Psoas muscle (tissue), 8 donors: Measurements from ENCODE around the gene PKHD1. TPM values are rescaled to one million over a fixed set of nuclear protein-coding genes. Genes with fewer than 3 reads are reported as not detected.

ENCODE experiments used
- ATAC-seq, 4 donors: fragments of 200-7000 bp; cut with Tn5 transposase; one replicate each; pipeline ENCODE4 v1.9.1; 2020; ENCODE audit warnings: moderate library complexity in 3 of 4, mild to moderate bottlenecking in 2 of 4
- DNase-seq, 2 donors: peaks; one replicate each; pipeline ENCODE4 v3.0.0-alpha.2; 2020
- H3K27ac ChIP-seq: fragments of 200-600 bp; one replicate; pipeline ENCODE4 v1.8.0; 2022
- H3K27me3 ChIP-seq, 3 donors: fragments of 200-600 bp in 1 of 3; one replicate each; pipeline versions ENCODE4 v1.6.1 to v1.8.0; 2013 to 2022; ENCODE audit warnings: low read length in 2 of 3, mild to moderate bottlenecking in 2 of 3, moderate library complexity in 1 of 3; ENCODE audit not compliant: insufficient read depth in 3 of 3
- H3K36me3 ChIP-seq, 2 donors: fragments of 200-600 bp in 1 of 2; one replicate each; pipeline versions ENCODE4 v1.6.1 to v1.8.0; 2013 to 2022; ENCODE audit warnings: low read depth in 1 of 2, mild to moderate bottlenecking in 1 of 2, moderate library complexity in 1 of 2; ENCODE audit not compliant: insufficient read depth in 1 of 2
- H3K4me1 ChIP-seq: fragments of 200-600 bp; one replicate; pipeline ENCODE4 v1.8.0; 2022
- H3K4me3 ChIP-seq: fragments of 200-600 bp; one replicate; pipeline ENCODE4 v1.8.0; 2022; ENCODE audit warnings: mild to moderate bottlenecking
- H3K9me3 ChIP-seq: fragments of 200-600 bp; one replicate; pipeline ENCODE4 v1.8.0; 2022
- CTCF ChIP-seq: fragments of 200-600 bp; IDR thresholded peaks from one replicate; pipeline ENCODE4 v1.8.0; 2022; ENCODE audit warnings: antibody characterized with exemption
- WGBS, 3 donors: extraction: QIAGEN DNeasy Blood & Tissue Kit; methylation state at CpG; one replicate each; pipeline versions ENCODE4 v1.1.6 to v1.1.7; 2013; 5-methylcytosine and 5-hydroxymethylcytosine counted together
- intact Hi-C, 2 donors: fragments of 100-400 bp; cut with DNase I; formaldehyde crosslinking; loops; one replicate each; pipeline versions ENCODE4 v1.11.0 to v1.14.2; 2022
- polyA plus RNA-seq, 3 donors: library from polyadenylated mRNA; stranded (reverse); fragments of 200-250 nt; gene quantifications; one replicate each; pipeline ENCODE4 v1.2.3, GENCODE V29; 2013
- total RNA-seq, 4 donors: library from RNA; stranded (reverse); fragmentation: NEBNext Ultra II Directional in 2 of 4; extraction: Animal tissue kit (Norgen Biotek cat#: 25700) in 2 of 4; gene quantifications; one replicate each; pipeline versions ENCODE4 v1.2.1 to v1.2.4, GENCODE V29; 2021 to 2023
- donor health status: healthy with polysubstance abuse.
- donor health status: DM: no; HTN: no; CAD: no; lungs with moderate emphysema.
- donor health status: Bipolar disorder and iron deficiency.
- donor health status: healthy.
- donor health status: DM: yes; HTN: yes; CAD: no.
- donor health status: DM: no; HTN: no; CAD: no.
- donor health status: DM: no; HTN: no; CAD: no.
- donor health status: DM: yes; HTN: yes; CAD: no.

PKHD1 gene
- total and polyA plus RNA-seq, 7 donors: under 0.01 to 0.11 (median 0.02) TPM; not detected in 2

- Histone ChIP-seq H3K27me3 (no peaks in the 10 kb centered on the region), H3K36me3 (no peaks in the 10 kb centered on the region), H3K4me3 (no peak overlapping the region), H3K27ac (no peak overlapping the region), H3K9me3 (no peaks in the 10 kb centered on the region), H3K4me1 (no peaks in the 10 kb centered on the region)
- no peak for DNase-seq
- WGBS, 3 donors: 43 to 50% (median 45%) methylated on average over 3 of the region's 3 CpGs
- intact Hi-C loops: loop anchor here (5.0 to 10.0 kb wide), 3 partner anchors 488 to 1205 kb away; partner anchors contain the start of gene TFAP2B (in 1 of the 2)
- ATAC-seq: no peak
- TF ChIP-seq CTCF: no peak
Measured at GRCh38 chr6:52022675-52023074, 64.7 kb downstream of the PKHD1 start.

- no peaks in the 10 kb centered on the region for H3K27me3 ChIP-seq
- WGBS, 3 donors: 93 to 97% (median 95%) methylated on average over 2 of the region's 2 CpGs
- intact Hi-C loops: loop anchor here (2.0 to 10.0 kb wide), 4 partner anchors 166 to 1204 kb away; partner anchors contain the start of gene TFAP2B (in 1 of the 2)
- H3K4me1 ChIP-seq: no peaks in the 10 kb centered on the region
- H3K4me3 ChIP-seq: no peak overlapping the region
- TF ChIP-seq CTCF: peak; percentile 84
- no peak overlapping the region for H3K27ac ChIP-seq
- H3K36me3 ChIP-seq: no peaks in the 10 kb centered on the region
- ATAC-seq: peak in 1 of 4 donors; percentile 54
- no peaks in the 10 kb centered on the region for H3K9me3 ChIP-seq
- DNase-seq: no peak
Measured at GRCh38 chr6:52020945-52021570, 66.4 kb downstream of the PKHD1 start.

- 75 to 82% (median 77%) methylated on average over 5 of the region's 5 CpGs for WGBS, 3 donors
- ATAC-seq: no peak
- H3K27ac ChIP-seq: no peak overlapping the region
Measured at GRCh38 chr6:52019881-52020280, 67.5 kb downstream of the PKHD1 start.

DNA sequence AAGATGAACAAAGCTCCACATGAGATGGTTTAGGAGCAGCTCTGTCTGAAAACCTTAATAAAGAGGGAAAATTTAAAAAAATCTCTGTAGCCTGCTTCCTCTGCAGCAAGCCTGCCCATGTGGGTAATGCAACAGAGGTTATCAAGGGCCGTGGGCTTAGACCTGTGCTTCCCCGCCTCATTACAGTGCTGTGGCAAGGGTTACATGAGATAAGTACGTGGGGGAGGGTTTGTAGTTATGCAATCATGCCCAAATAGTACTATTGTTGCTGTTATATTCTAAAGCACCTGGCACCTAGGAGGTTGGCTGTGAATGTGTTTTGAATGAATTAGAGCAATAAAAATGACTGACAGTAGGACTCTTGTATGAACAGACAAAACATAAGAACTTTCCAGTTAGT is 68.3 kb downstream of the PKHD1 start:
- Histone ChIP-seq H3K4me1 (no peaks in the 10 kb centered on the region), H3K36me3 (no peaks in the 10 kb centered on the region), H3K27ac (no peak overlapping the region), H3K4me3 (no peak overlapping the region), H3K9me3 (no peaks in the 10 kb centered on the region), H3K27me3 (no peaks in the 10 kb centered on the region)
- no peak for ATAC-seq
- 82 to 87% (median 85%) methylated on average over 3 of the region's 3 CpGs for WGBS, 3 donors
- no peak for TF ChIP-seq CTCF
- no peak for DNase-seq
- intact Hi-C loops: loop anchor here in 1 of 2 donors (5.0 kb wide), 1 partner anchor 167 kb away; no protein-coding TSS in a partner anchor

More at GRCh38 chr6:52019881-52020280, 67.5 kb downstream of the PKHD1 start:
- Histone ChIP-seq H3K4me1 (no peaks in the 10 kb centered on the region), H3K27me3 (no peaks in the 10 kb centered on the region), H3K36me3 (no peaks in the 10 kb centered on the region), H3K4me3 (no peak overlapping the region), H3K9me3 (no peaks in the 10 kb centered on the region)
- no peak for TF ChIP-seq CTCF
- intact Hi-C loops: loop anchor here (2.0 to 10.0 kb wide), 5 partner anchors 165 to 1203 kb away; partner anchors contain the start of gene TFAP2B (in 1 of the 2)
- DNase-seq: no peak
